Mesendoderm (in vitro differentiated cells): ENCODE measurements around the gene MACF1.

ENCODE experiments used
- DNase-seq: peaks from one replicate; pipeline ENCODE4 v3.0.0; 2013
- H2AK5ac ChIP-seq: 2 replicates; pipeline ENCODE4 v1.6.1; 2013; ENCODE audit warnings: low read length, inconsistent platforms
- H2BK120ac ChIP-seq: 2 replicates; pipeline ENCODE4 v1.6.1; 2013; ENCODE audit warnings: low read depth, mild to moderate bottlenecking, low read length, moderate library complexity, mixed read lengths
- H2BK15ac ChIP-seq: replicated peaks from 2 replicates; pipeline ENCODE4 v1.6.1; 2013; ENCODE audit warnings: low read depth, mild to moderate bottlenecking, moderate library complexity
- H2BK5ac ChIP-seq: 2 replicates; pipeline ENCODE4 v1.6.1; 2013; ENCODE audit warnings: low read length, inconsistent platforms
- H3K18ac ChIP-seq: 2 replicates; pipeline ENCODE4 v1.6.1; 2013; ENCODE audit warnings: mild to moderate bottlenecking, low read length, mixed read lengths
- H3K23ac ChIP-seq: one replicate; pipeline ENCODE4 v1.6.1; 2013; ENCODE audit warnings: low read length
- H3K27ac ChIP-seq: 2 replicates; pipeline ENCODE4 v1.5.1; 2013; ENCODE audit warnings: low read depth, mild to moderate bottlenecking, inconsistent platforms, low read length, moderate library complexity
- H3K27me3 ChIP-seq: 2 replicates; pipeline ENCODE4 v1.6.1; 2013; ENCODE audit warnings: low read length, control low read depth, mild to moderate bottlenecking, inconsistent platforms; ENCODE audit not compliant: insufficient read depth, poor library complexity
- H3K36me3 ChIP-seq: 2 replicates; pipeline ENCODE4 v1.6.1; 2013; ENCODE audit warnings: low read length, inconsistent platforms; ENCODE audit not compliant: control insufficient read depth, insufficient read depth
- H3K4ac ChIP-seq: one replicate; pipeline ENCODE4 v1.6.1; 2013; ENCODE audit warnings: low read depth, mild to moderate bottlenecking, low read length, moderate library complexity
- H3K4me1 ChIP-seq: 2 replicates; pipeline ENCODE4 v1.6.1; 2013; ENCODE audit warnings: low read depth, low read length, inconsistent platforms; ENCODE audit not compliant: control insufficient read depth
- H3K4me2 ChIP-seq: 2 replicates; pipeline ENCODE4 v1.6.1; 2013; ENCODE audit warnings: low read length
- H3K4me3 ChIP-seq: 2 replicates; pipeline ENCODE4 v1.5.1; 2013; ENCODE audit warnings: mild to moderate bottlenecking, low read length
- H3K56ac ChIP-seq: one replicate; pipeline ENCODE4 v1.6.1; 2013; ENCODE audit warnings: low read length
- H3K79me1 ChIP-seq: 2 replicates; pipeline ENCODE4 v1.6.1; 2013; ENCODE audit warnings: low read length, inconsistent platforms
- H3K79me2 ChIP-seq: 2 replicates; pipeline ENCODE4 v1.6.1; 2013; ENCODE audit warnings: mild to moderate bottlenecking, low read length; ENCODE audit not compliant: control insufficient read depth, insufficient read depth
- H3K9ac ChIP-seq: 2 replicates; pipeline ENCODE4 v1.6.1; 2013; ENCODE audit warnings: low read length, inconsistent platforms
- H4K5ac ChIP-seq: one replicate; pipeline ENCODE4 v1.6.1; 2013; ENCODE audit warnings: low read length
- H4K8ac ChIP-seq: one replicate; pipeline ENCODE4 v1.6.1; 2013; ENCODE audit warnings: low read depth, mild to moderate bottlenecking, control low read depth, low read length, moderate library complexity
- WGBS: extraction: QIAGEN DNeasy Blood & Tissue Kit; methylation state at CpG from one replicate; pipeline ENCODE4 v1.1.7; 2013; ENCODE audit warnings: low lambda C conversion rate, missing lambda C conversion rate; ENCODE audit not compliant: insufficient coverage; ENCODE audit errors: extremely low coverage; 5-methylcytosine and 5-hydroxymethylcytosine counted together

The MACF1 gene

DNA sequence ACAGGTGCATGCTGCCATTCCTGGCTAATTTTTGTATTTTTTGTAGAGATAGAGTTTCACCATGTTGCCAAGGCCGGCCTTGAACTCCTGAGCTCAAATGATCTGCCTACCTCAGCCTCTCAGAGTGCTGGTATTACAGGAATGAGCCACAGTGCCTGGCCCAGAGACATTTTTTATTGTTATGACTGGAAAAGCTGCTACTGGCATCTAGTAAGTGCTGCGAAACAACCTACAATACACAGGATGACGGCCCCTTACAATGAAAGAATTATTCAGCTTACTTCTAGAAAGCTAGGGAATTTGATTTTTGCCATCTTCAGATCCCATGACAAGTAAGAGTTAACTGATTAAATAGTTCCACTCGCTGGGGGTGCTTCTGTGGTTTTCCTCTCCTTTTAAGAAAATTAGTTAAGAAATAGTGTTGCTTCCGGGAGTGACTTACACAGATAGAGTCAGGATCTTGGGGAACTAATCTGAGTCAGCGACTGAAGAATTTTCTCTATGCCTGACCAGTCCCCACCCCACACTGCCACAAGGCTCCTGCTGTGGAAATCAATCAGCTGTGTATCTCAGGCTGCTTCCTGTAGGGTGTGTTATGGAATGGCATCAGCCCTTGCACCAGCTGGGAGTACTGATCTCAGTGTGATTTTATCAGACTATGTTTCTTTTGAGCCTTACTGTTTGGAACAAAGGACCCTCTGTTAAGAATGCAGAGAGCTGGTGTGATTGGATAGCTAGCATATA lies 194.0 kb downstream of the MACF1 start:
- Histone ChIP-seq H3K4me2 (no peak overlapping the region), H4K5ac (no peak overlapping the region), H3K18ac (peak overlapping the region; percentile 93), H3K4me1 (peaks cover 22% of the 10 kb centered on the region), H3K4me3 (no peak overlapping the region), H3K9ac (peak overlapping the region; percentile 9), H3K36me3 (no peaks in the 10 kb centered on the region), H3K79me2 (peaks cover 8% of the 10 kb centered on the region), H2BK5ac (peak overlapping the region; percentile 56), H3K23ac (no peak overlapping the region), H3K79me1 (peaks cover 4% of the 10 kb centered on the region), H3K4ac (peak overlapping the region; percentile 58), H3K27me3 (no peaks in the 10 kb centered on the region), H3K27ac (peak overlapping the region; percentile 97), H2BK120ac (peak overlapping the region; percentile 99), H2BK15ac (no peak overlapping the region), H2AK5ac (no peak overlapping the region), H3K56ac (peak overlapping the region; percentile 71), H4K8ac (no peak overlapping the region)
- DNase-seq, result peak; percentile 99
- WGBS, result no CpG with 5 or more reads among the region's 6 CpGs

- no peak for DNase-seq
- Histone ChIP-seq H3K23ac (no peak overlapping the region), H4K5ac (no peak overlapping the region), H3K27me3 (no peaks in the 10 kb centered on the region), H2AK5ac (no peak overlapping the region), H2BK15ac (no peak overlapping the region), H3K79me2 (peaks cover 6% of the 10 kb centered on the region), H3K79me1 (peaks cover 4% of the 10 kb centered on the region), H3K9ac (no peak overlapping the region), H3K4me1 (peaks cover 14% of the 10 kb centered on the region), H2BK5ac (no peak overlapping the region), H3K36me3 (no peaks in the 10 kb centered on the region), H3K27ac (no peak overlapping the region), H4K8ac (no peak overlapping the region), H3K4me2 (no peak overlapping the region), H3K4ac (no peak overlapping the region), H2BK120ac (no peak overlapping the region), H3K56ac (no peak overlapping the region), H3K18ac (no peak overlapping the region), H3K4me3 (no peak overlapping the region)
- WGBS, result no CpG with 5 or more reads among the region's 2 CpGs
Measured at GRCh38 chr1:39401106-39401505, 196.6 kb downstream of the MACF1 start.

GRCh38 chr1:39404876-39405275 lies 200.4 kb downstream of the MACF1 start:
- peaks cover 8% of the 10 kb centered on the region for H3K4me1 ChIP-seq

GRCh38 chr1:39405358-39405757 lies 200.9 kb downstream of the MACF1 start:
- Histone ChIP-seq H2BK15ac (peak overlapping the region; percentile 89), H3K4me1 (peaks cover 8% of the 10 kb centered on the region), H4K8ac (no peak overlapping the region), H3K36me3 (no peaks in the 10 kb centered on the region), H3K79me2 (peaks cover 12% of the 10 kb centered on the region), H4K5ac (no peak overlapping the region), H3K27ac (no peak overlapping the region), H3K18ac (peak overlapping the region; percentile 47), H2AK5ac (no peak overlapping the region), H3K4ac (peak overlapping the region; percentile 83), H3K9ac (no peak overlapping the region), H3K4me2 (no peak overlapping the region), H3K56ac (no peak overlapping the region), H2BK120ac (peak overlapping the region; percentile 80), H2BK5ac (no peak overlapping the region), H3K4me3 (no peak overlapping the region), H3K27me3 (no peaks in the 10 kb centered on the region), H3K23ac (no peak overlapping the region), H3K79me1 (no peaks in the 10 kb centered on the region)
- DNase-seq, result no peak
- WGBS, result no CpG with 5 or more reads among the region's 2 CpGs

More at GRCh38 chr1:39404876-39405275, 200.4 kb downstream of the MACF1 start:
- Histone ChIP-seq H3K4me2 (no peak overlapping the region), H3K18ac (no peak overlapping the region), H2BK15ac (no peak overlapping the region), H3K4ac (peak overlapping the region; percentile 46), H4K8ac (no peak overlapping the region), H3K4me3 (no peak overlapping the region), H3K56ac (peak overlapping the region; percentile 9), H3K23ac (no peak overlapping the region), H3K27me3 (no peaks in the 10 kb centered on the region), H2AK5ac (no peak overlapping the region), H2BK120ac (peak overlapping the region; percentile 8), H3K79me2 (peaks cover 7% of the 10 kb centered on the region), H3K79me1 (no peaks in the 10 kb centered on the region), H4K5ac (no peak overlapping the region), H2BK5ac (no peak overlapping the region), H3K9ac (no peak overlapping the region), H3K27ac (no peak overlapping the region), H3K36me3 (no peaks in the 10 kb centered on the region)
- no CpG with 5 or more reads among the region's 3 CpGs for WGBS
- DNase-seq, result no peak

DNA sequence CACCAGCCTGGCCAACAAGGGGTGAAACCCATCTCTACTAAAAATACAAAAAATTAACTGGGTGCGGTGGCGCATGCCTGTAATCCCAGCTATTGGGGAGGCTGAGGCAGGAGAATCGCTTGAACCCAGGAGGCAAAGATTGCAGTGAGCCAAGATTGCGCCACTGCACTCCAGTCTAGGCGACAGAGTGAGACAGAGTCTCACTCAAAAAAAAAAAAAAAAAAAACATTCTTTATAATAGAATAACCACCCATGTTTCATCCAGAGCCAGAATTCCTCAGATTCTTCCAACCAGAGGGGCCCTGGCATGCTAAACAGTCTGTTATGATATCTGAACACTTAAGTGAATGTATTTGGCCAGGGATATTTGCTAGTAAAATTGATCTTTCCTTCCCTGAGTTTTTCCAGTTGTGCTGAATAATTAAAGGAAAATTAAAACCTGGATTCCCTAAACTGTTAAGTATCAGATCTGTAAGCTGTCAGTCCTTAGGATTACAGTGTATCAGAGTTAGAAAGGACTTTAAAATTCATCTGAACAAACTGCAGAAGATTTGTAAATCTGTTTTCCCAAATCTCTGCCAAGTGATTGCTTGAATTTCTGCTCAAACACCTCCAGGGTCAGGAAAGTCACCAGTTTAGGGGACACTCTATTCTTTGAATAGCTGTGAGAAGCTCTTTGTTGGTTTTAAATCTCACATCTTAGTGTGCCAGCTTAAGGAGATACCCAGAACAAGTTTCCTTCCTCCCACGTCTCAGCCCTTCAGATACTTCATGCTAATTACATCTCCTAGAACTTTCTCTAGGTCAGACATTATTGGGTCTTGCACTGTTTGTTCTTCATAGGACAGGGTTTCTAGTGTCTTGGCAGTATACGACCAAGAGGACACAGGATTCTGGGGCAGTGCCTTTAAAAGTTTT lies 202.3 kb downstream of the MACF1 start:
- peak overlapping the region; percentile 92 for H3K56ac ChIP-seq
- WGBS, result no CpG with 5 or more reads among the region's 7 CpGs
- H3K4ac ChIP-seq, result peak overlapping the region; percentile 84
- H3K18ac ChIP-seq, result peak overlapping the region; percentile 96
- no peaks in the 10 kb centered on the region for H3K27me3 ChIP-seq
- peak overlapping the region; percentile 88 for H2BK120ac ChIP-seq
- peaks cover 2% of the 10 kb centered on the region for H3K79me1 ChIP-seq
- H2AK5ac ChIP-seq, result no peak overlapping the region
- no peak overlapping the region for H4K8ac ChIP-seq
- no peak overlapping the region for H2BK15ac ChIP-seq
- H3K9ac ChIP-seq, result peak overlapping the region; percentile 84
- no peak overlapping the region for H2BK5ac ChIP-seq
- H3K4me2 ChIP-seq, result no peak overlapping the region
- peaks cover 27% of the 10 kb centered on the region for H3K79me2 ChIP-seq
- no peaks in the 10 kb centered on the region for H3K36me3 ChIP-seq
- peak overlapping the region; percentile 99 for H3K27ac ChIP-seq
- no peak for DNase-seq
- H3K4me3 ChIP-seq, result no peak overlapping the region
- peaks cover 8% of the 10 kb centered on the region for H3K4me1 ChIP-seq
- H3K23ac ChIP-seq, result no peak overlapping the region
- H4K5ac ChIP-seq, result no peak overlapping the region
